Naive thymus-derived CD4-positive, alpha-beta T cell (primary cell): ENCODE data around the gene UVRAG. TPM values are rescaled to one million over a fixed set of nuclear protein-coding genes. Genes with fewer than 3 reads are reported as not detected.

ENCODE experiments used
- ATAC-seq: fragments of 150-1000 bp; cut with Tn5 transposase; 2 replicates; pipeline ENCODE4 v1.10.0; 2021; ENCODE audit warnings: mild to moderate bottlenecking, moderate library complexity
- CTCF ChIA-PET: fragments of 350-600 bp; sonication (Branson Sonifier 250); formaldehyde crosslinking; loops from one replicate; lab custom pipeline; 2021; ENCODE audit warnings: antibody characterized with exemption; lab: Charles Lee
- POLR2A ChIA-PET: fragments of 350-600 bp; sonication (Branson Sonifier 250); formaldehyde crosslinking; loops from one replicate; lab custom pipeline; 2021; ENCODE audit warnings: antibody characterized with exemption, inconsistent platforms; lab: Charles Lee
- DNase-seq, 9 donors: peaks; one replicate each; pipeline versions ENCODE4 v3.0.0 to v3.0.0-alpha.2; 2020 to 2022; ENCODE audit warnings: mixed read lengths in 1 of 9
- H3K27ac ChIP-seq: one replicate; pipeline ENCODE4 v1.7.0; 2013; ENCODE audit warnings: mild to moderate bottlenecking, low read depth, low read length, moderate library complexity
- H3K27me3 ChIP-seq, 2 donors: one replicate each; pipeline ENCODE4 v1.7.0; 2013; ENCODE audit warnings: low read length in 2 of 2, mild to moderate bottlenecking in 2 of 2, moderate library complexity in 2 of 2; ENCODE audit not compliant: control insufficient read depth in 2 of 2, insufficient read depth in 2 of 2
- H3K36me3 ChIP-seq, 3 experiments: 1 replicate in 2 of 3; 2 replicates in 1 of 3; pipeline ENCODE4 v1.7.0; 2013; ENCODE audit warnings: low read length in 3 of 3, mild to moderate bottlenecking in 3 of 3, moderate library complexity in 1 of 3; ENCODE audit not compliant: insufficient read depth in 3 of 3, control insufficient read depth in 2 of 3
- H3K4me1 ChIP-seq, 2 donors: one replicate each; pipeline ENCODE4 v1.7.0; 2013; ENCODE audit warnings: low read length in 2 of 2, mild to moderate bottlenecking in 2 of 2, moderate library complexity in 1 of 2; ENCODE audit not compliant: control insufficient read depth in 2 of 2, insufficient read depth in 2 of 2
- H3K4me3 ChIP-seq: 2 replicates; pipeline ENCODE4 v1.7.0; 2013; ENCODE audit warnings: mild to moderate bottlenecking, low read length
- H3K9me3 ChIP-seq, 3 experiments: 1 replicate in 2 of 3; 2 replicates in 1 of 3; pipeline ENCODE4 v1.7.0; 2013; ENCODE audit warnings: low read length in 3 of 3; ENCODE audit not compliant: control insufficient read depth in 2 of 3
- H3K27ac Mint-ChIP-seq, 9 donors: one replicate each; pipeline ENCODE4 v1.8.0; 2020 to 2022; ENCODE audit warnings: mixed read lengths in 9 of 9, mild to moderate bottlenecking in 8 of 9, moderate library complexity in 5 of 9, inconsistent platforms in 2 of 9
- H3K27me3 Mint-ChIP-seq, 5 donors: one replicate each; pipeline ENCODE4 v1.8.0; 2021 to 2022; ENCODE audit warnings: mixed read lengths in 5 of 5, mild to moderate bottlenecking in 1 of 5
- H3K36me3 Mint-ChIP-seq, 5 donors: one replicate each; pipeline ENCODE4 v1.8.0; 2020 to 2022; ENCODE audit warnings: mixed read lengths in 5 of 5, mild to moderate bottlenecking in 3 of 5, inconsistent platforms in 1 of 5
- H3K4me1 Mint-ChIP-seq, 7 donors: one replicate each; pipeline ENCODE4 v1.8.0; 2020 to 2022; ENCODE audit warnings: mixed read lengths in 7 of 7, mild to moderate bottlenecking in 3 of 7, inconsistent platforms in 1 of 7
- H3K4me3 Mint-ChIP-seq, 10 donors: one replicate each; pipeline ENCODE4 v1.8.0; 2020 to 2022; ENCODE audit warnings: mild to moderate bottlenecking in 10 of 10, mixed read lengths in 10 of 10, moderate library complexity in 6 of 10, inconsistent platforms in 2 of 10
- H3K9me3 Mint-ChIP-seq, 11 donors: one replicate each; pipeline ENCODE4 v1.8.0; 2020 to 2022; ENCODE audit warnings: mixed read lengths in 11 of 11, mild to moderate bottlenecking in 4 of 11, inconsistent platforms in 1 of 11, moderate library complexity in 1 of 11
- intact Hi-C, 2 donors: fragments of 100-400 bp; cut with micrococcal nuclease; formaldehyde crosslinking; loops; one replicate each; pipeline ENCODE4 v1.15.1; 2023
- polyA plus RNA-seq, 2 donors: library from polyadenylated mRNA; unstranded; fragments of 300-500 nt; fragmentation: Illumina TruSeq; gene quantifications; one replicate each; pipeline ENCODE4 v1.2.3, GENCODE V29; 2021
- total RNA-seq, 6 experiments: library from RNA in 5 of 6; stranded (reverse) in 5 of 6; gene quantifications; 1 replicate in 5 of 6; 2 replicates in 1 of 6; pipeline ENCODE4 v1.2.3 and lab custom pipeline; 2021 to 2026

UVRAG gene
- total and polyA plus RNA-seq, 7 experiments from 2014 or later: 12.3 to 46.1 (median 24.6) TPM

DNA sequence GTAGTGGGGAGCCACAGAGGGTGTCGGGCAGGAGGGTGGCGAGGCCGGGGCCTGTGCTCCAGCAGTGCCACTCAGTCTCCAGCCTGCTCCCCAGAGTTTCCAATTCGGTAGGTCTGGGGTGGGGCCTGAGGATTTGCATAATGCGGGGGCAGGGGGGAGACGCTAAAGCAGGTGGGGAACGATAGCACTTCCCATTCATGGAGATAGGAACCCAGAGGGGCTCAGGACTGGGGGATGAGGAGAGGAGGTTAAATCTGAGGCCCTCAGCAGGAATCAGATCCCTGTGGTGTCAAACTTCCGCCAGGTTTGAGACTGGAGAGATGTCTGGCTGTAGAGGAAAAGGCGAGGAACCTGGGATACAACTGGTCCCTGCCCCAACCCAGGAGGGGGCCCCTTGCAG lies 361.5 kb downstream of the UVRAG start:
- H3K9me3 Mint-ChIP-seq: no peaks in the 10 kb centered on the region
- Histone ChIP-seq H3K9me3 (no peaks in the 10 kb centered on the region), H3K36me3 (no peaks in the 10 kb centered on the region), H3K4me1 (no peaks in the 10 kb centered on the region), H3K4me3 (no peak overlapping the region), H3K27ac (no peak overlapping the region), H3K27me3 (no peaks in the 10 kb centered on the region)
- H3K36me3 Mint-ChIP-seq: no peaks in the 10 kb centered on the region
- DNase-seq (no peak), ATAC-seq (no peak)
- H3K4me1 Mint-ChIP-seq: peaks cover 0 to 1% (median 0%) of the 10 kb centered on the region in 7 donors
- POLR2A ChIA-PET: no interaction called here
- peaks cover 0 to 2% (median 0%) of the 10 kb centered on the region in 5 donors for H3K27me3 Mint-ChIP-seq
- H3K4me3 Mint-ChIP-seq: no peak overlapping the region
- CTCF ChIA-PET: no interaction called here
- intact Hi-C loops: no loop called here
- no peak overlapping the region for H3K27ac Mint-ChIP-seq

DNA sequence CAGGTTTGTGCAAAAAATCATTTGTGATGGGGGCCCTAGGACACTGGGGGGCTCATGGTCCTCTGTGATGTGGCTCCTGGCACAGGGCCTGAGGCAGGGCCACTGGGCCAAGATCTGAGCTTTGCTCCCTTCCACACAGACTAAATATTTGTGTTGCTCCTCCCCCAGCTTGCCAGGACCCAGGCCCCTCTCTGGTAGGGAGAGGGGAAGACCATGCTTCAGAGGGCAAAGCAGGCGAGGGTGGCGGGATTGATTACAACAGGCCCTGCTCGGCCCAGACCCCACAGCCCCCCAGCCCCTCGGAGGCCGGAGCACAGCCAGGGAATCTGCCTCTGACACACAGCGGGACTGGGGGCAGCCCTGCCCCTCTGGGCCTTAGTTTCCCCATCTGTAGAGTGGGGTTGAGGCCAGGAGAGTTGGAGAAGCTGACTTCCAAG lies 362.3 kb downstream of the UVRAG start:
- H3K4me3 Mint-ChIP-seq: no peak overlapping the region
- H3K36me3 Mint-ChIP-seq: no peaks in the 10 kb centered on the region
- intact Hi-C loops: no loop called here
- no peak overlapping the region for H3K4me3 ChIP-seq
- H3K4me1 ChIP-seq: no peaks in the 10 kb centered on the region
- DNase-seq (no peak), ATAC-seq (no peak)
- H3K4me1 Mint-ChIP-seq: peaks cover 0 to 1% (median 0%) of the 10 kb centered on the region in 7 donors
- ChIA-PET CTCF (no interaction called here), POLR2A (no interaction called here)
- H3K9me3 Mint-ChIP-seq: no peaks in the 10 kb centered on the region
- no peaks in the 10 kb centered on the region for H3K27me3 ChIP-seq
- H3K9me3 ChIP-seq: no peaks in the 10 kb centered on the region
- H3K27me3 Mint-ChIP-seq: peaks cover 0 to 2% (median 0%) of the 10 kb centered on the region in 5 donors
- H3K27ac Mint-ChIP-seq: no peak overlapping the region
- no peaks in the 10 kb centered on the region for H3K36me3 ChIP-seq
- H3K27ac ChIP-seq: no peak overlapping the region

DNA sequence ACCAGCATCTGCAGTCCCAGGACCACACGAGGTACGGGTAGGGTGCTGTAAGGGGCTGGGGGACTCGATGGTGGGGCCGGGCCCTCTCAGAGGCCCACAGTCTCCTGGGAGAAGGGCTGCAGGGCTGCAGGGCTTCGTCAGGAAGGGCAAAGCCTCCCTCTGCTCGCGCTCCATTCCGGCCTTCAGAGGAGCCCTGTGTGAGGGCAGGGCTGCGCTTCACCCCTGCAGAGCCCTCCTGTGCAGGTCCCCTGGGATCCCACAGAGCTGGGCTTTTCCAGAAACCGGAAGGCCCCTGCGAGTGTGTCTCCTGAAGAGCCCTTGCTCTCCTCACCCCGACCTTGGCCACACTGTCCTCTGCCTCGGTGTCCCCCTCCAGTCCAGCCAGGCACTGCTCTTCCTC lies 364.1 kb downstream of the UVRAG start:
- no peaks in the 10 kb centered on the region for H3K36me3 ChIP-seq
- H3K4me3 ChIP-seq: no peak overlapping the region
- CTCF ChIA-PET: no interaction called here
- no peak overlapping the region for H3K27ac ChIP-seq
- H3K27me3 ChIP-seq: no peaks in the 10 kb centered on the region
- Mint-ChIP-seq H3K27me3 (peaks cover 0 to 2% (median 0%) of the 10 kb centered on the region in 5 donors), H3K27ac (no peak overlapping the region), H3K36me3 (no peaks in the 10 kb centered on the region), H3K4me1 (no peaks in the 10 kb centered on the region), H3K9me3 (no peaks in the 10 kb centered on the region), H3K4me3 (no peak overlapping the region)
- H3K4me1 ChIP-seq: no peaks in the 10 kb centered on the region
- POLR2A ChIA-PET: no interaction called here
- no peak for ATAC-seq
- intact Hi-C loops: no loop called here
- H3K9me3 ChIP-seq: no peaks in the 10 kb centered on the region
- no peak for DNase-seq

DNA sequence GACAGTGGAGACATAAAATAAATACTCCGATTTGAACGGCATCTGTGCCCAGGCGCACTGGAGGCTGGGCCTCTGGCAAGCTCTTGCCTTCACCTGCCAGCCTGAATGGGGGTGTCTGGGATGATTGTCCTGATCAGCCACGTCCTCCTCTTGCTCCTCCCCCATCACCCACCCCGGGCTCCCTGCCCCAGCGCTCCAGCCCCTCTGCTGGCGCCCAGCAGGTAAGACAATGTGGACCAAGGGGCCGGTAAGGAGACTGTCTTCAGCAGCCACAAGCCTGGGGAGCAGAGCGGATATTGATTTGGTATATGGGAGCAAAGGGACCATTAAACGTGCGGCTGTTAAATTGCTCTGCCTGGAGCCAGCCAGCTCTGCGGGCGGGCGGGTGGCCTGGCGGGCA lies 366.4 kb downstream of the UVRAG start:
- POLR2A ChIA-PET: no interaction called here

DNA sequence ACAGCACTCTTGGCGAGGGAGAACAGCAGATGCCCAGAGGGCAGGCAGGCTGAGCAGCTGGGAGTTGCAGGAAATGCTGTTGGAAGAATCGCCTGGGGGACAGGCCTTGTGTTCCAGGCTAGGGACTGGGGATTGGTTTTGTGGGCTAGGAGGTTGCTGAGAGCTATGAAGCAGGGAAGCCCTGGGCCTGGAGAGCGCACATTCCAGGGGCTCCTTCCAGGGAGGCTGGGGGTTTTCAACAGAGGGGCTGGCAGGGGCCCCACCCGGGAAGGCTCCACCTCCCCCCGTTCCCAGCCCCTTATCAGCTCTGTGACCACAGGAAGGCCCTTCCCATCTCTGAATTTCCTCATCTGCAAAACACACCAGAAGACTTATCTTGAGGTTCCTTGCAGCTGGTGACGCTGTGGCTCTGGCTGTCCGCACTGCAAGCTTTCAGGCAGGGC lies 369.6 kb downstream of the UVRAG start:
- ChIA-PET CTCF (no interaction called here), POLR2A (no interaction called here)
- Histone ChIP-seq H3K9me3 (no peaks in the 10 kb centered on the region), H3K27me3 (no peaks in the 10 kb centered on the region), H3K4me1 (no peaks in the 10 kb centered on the region), H3K27ac (no peak overlapping the region), H3K36me3 (no peaks in the 10 kb centered on the region), H3K4me3 (no peak overlapping the region)
- DNase-seq: no peak
- intact Hi-C loops: no loop called here
- Mint-ChIP-seq H3K4me3 (peak overlapping the region in 1 of 10 donors; percentile 17), H3K27me3 (no peaks in the 10 kb centered on the region), H3K4me1 (peaks cover 0 to 2% (median 0%) of the 10 kb centered on the region in 7 donors), H3K36me3 (no peaks in the 10 kb centered on the region), H3K27ac (no peak overlapping the region), H3K9me3 (no peaks in the 10 kb centered on the region)
- no peak for ATAC-seq

More for the DNA sequence above, 366.4 kb downstream of the UVRAG start:
- ATAC-seq (no peak), DNase-seq (no peak)
- peaks cover 0 to 2% (median 0%) of the 10 kb centered on the region in 7 donors for H3K4me1 Mint-ChIP-seq
- H3K27me3 Mint-ChIP-seq: no peaks in the 10 kb centered on the region
- Histone ChIP-seq H3K36me3 (no peaks in the 10 kb centered on the region), H3K4me1 (no peaks in the 10 kb centered on the region), H3K9me3 (no peaks in the 10 kb centered on the region), H3K4me3 (no peak overlapping the region), H3K27ac (no peak overlapping the region), H3K27me3 (no peaks in the 10 kb centered on the region)
- intact Hi-C loops: no loop called here
- H3K27ac Mint-ChIP-seq: no peak overlapping the region
- H3K9me3 Mint-ChIP-seq: no peaks in the 10 kb centered on the region
- no peak overlapping the region for H3K4me3 Mint-ChIP-seq
- CTCF ChIA-PET: no interaction called here
- H3K36me3 Mint-ChIP-seq: no peaks in the 10 kb centered on the region

DNA sequence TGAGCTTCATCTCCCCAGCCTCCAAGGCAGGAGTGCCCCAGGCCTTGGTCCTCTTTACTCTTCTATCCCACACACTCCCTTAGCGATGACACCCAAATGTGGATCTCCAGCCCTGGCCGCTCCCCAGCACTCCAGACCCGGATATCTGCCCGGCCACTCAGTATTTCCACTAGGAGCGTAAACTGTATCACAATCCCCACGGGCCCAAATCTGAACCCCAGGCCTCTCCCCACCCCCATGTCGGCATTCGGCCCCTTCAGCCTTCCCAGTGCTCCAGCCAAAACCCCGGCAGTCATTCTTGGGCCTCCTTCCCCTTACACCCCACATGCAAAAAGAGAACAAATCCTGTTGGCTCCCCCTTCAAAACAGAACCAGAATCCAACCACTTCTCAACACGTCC lies 370.5 kb downstream of the UVRAG start:
- no peaks in the 10 kb centered on the region for H3K36me3 ChIP-seq
- Mint-ChIP-seq H3K4me1 (peaks cover 0 to 2% (median 0%) of the 10 kb centered on the region in 7 donors), H3K9me3 (no peaks in the 10 kb centered on the region), H3K27ac (peak overlapping the region in 1 of 9 donors; percentile 47), H3K36me3 (no peaks in the 10 kb centered on the region), H3K27me3 (no peaks in the 10 kb centered on the region), H3K4me3 (no peak overlapping the region)
- H3K4me3 ChIP-seq: no peak overlapping the region
- no peak for ATAC-seq
- POLR2A ChIA-PET: no interaction called here
- H3K27me3 ChIP-seq: no peaks in the 10 kb centered on the region
- no peaks in the 10 kb centered on the region for H3K4me1 ChIP-seq
- no peak overlapping the region for H3K27ac ChIP-seq
- CTCF ChIA-PET: no interaction called here
- DNase-seq: no peak
- H3K9me3 ChIP-seq: no peaks in the 10 kb centered on the region
- intact Hi-C loops: no loop called here

DNA sequence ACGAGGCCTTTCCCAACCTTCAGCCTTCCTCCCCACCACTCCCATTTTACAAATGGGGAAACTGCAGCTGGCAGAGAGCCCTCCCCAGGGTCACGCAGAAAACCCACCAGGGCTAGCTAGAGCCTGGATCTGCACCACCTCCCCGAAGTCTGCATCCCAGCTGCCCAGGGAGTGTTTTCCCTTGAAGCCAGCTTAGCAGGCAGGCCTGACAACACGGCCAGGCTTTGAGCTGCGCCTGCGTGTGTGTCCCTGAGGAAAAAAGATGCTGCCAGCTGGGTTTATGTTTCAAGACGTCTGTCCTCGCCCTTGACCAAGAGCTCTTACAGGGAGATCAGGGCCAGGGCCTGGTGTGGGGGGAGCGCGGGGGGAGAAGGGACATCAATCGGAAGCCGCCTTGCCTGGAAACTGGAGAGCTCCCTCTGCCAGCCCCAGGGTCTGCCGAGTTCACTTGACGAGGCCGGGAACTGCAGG lies 371.0 kb downstream of the UVRAG start:
- no peak for DNase-seq
- ATAC-seq: no peak
- no peaks in the 10 kb centered on the region for H3K9me3 Mint-ChIP-seq
- POLR2A ChIA-PET: no interaction called here
- H3K27me3 Mint-ChIP-seq: no peaks in the 10 kb centered on the region
- peak overlapping the region in 1 of 9 donors; percentile 47 for H3K27ac Mint-ChIP-seq
- H3K36me3 Mint-ChIP-seq: no peaks in the 10 kb centered on the region
- no peak overlapping the region for H3K27ac ChIP-seq
- no peaks in the 10 kb centered on the region for H3K4me1 ChIP-seq
- intact Hi-C loops: no loop called here
- no peaks in the 10 kb centered on the region for H3K27me3 ChIP-seq
- no peak overlapping the region for H3K4me3 ChIP-seq
- no peaks in the 10 kb centered on the region for H3K9me3 ChIP-seq
- no peak overlapping the region for H3K4me3 Mint-ChIP-seq
- CTCF ChIA-PET: no interaction called here
- H3K36me3 ChIP-seq: no peaks in the 10 kb centered on the region
- peaks cover 0 to 2% (median 0%) of the 10 kb centered on the region in 7 donors for H3K4me1 Mint-ChIP-seq
